H1 (cell line): ENCODE measurements around the gene HBA2. TPM values are rescaled to one million over a fixed set of nuclear protein-coding genes. Genes with fewer than 3 reads are reported as not detected.
A peak's percentile ranks its signal among the peaks of the same experiment; 100 is the strongest.

ENCODE experiments used
- CTCF ChIA-PET: fragments of 300-600 bp; sonication (Branson Sonifier 250); formaldehyde crosslinking; loops from one replicate; lab custom pipeline; 2021; ENCODE audit not compliant: partially characterized antibody; lab: Charles Lee
- POLR2A ChIA-PET: fragments of 300-600 bp; sonication (Branson Sonifier 250); formaldehyde crosslinking; loops from one replicate; lab custom pipeline; 2021; ENCODE audit warnings: inconsistent platforms; ENCODE audit not compliant: partially characterized antibody; lab: Charles Lee
- DNase-seq, 2 experiments: peaks; one replicate each; pipeline versions ENCODE4 v3.0.0 to v3.0.0-alpha.2; 2010 to 2022; ENCODE audit warnings: low spot score in 2 of 2, low read depth in 1 of 2, mixed read lengths in 1 of 2
- FAIRE-seq: peaks from 2 replicates; lab custom pipeline; 2011; peaks lifted over from hg19 to GRCh38; lab: Jason Lieb, UNC
- H2AFZ ChIP-seq: 2 replicates; pipeline ENCODE4 v1.8.1; 2012; ENCODE audit warnings: low read length, inconsistent platforms
- H2AK5ac ChIP-seq: 2 replicates; pipeline ENCODE4 v1.6.1; 2013; ENCODE audit warnings: low read depth, low read length
- H2BK120ac ChIP-seq: replicated peaks from 2 replicates; pipeline ENCODE3; 2013; ENCODE audit warnings: low read depth, low read length, inconsistent platforms
- H2BK12ac ChIP-seq: 2 replicates; pipeline ENCODE4 v1.6.1; 2013; ENCODE audit warnings: low read depth, low read length
- H2BK15ac ChIP-seq: 2 replicates; pipeline ENCODE4 v1.6.1; 2013; ENCODE audit warnings: low read length
- H2BK20ac ChIP-seq: 2 replicates; pipeline ENCODE4 v1.6.1; 2013; ENCODE audit warnings: low read length
- H2BK5ac ChIP-seq: 2 replicates; pipeline ENCODE4 v1.6.1; 2013; ENCODE audit warnings: low read depth, low read length
- H3K14ac ChIP-seq: 2 replicates; pipeline ENCODE4 v1.6.1; 2013; ENCODE audit warnings: inconsistent platforms; ENCODE audit not compliant: insufficient read length
- H3K18ac ChIP-seq: 2 replicates; pipeline ENCODE4 v1.6.1; 2013; ENCODE audit warnings: low read length; ENCODE audit errors: extremely low read depth
- H3K23ac ChIP-seq: 2 replicates; pipeline ENCODE4 v1.6.1; 2013; ENCODE audit warnings: inconsistent platforms; ENCODE audit not compliant: insufficient read length
- H3K23me2 ChIP-seq: 2 replicates; pipeline ENCODE4 v1.6.1; 2013; ENCODE audit warnings: low read depth, low read length
- H3K27ac ChIP-seq: 2 replicates; pipeline ENCODE4 v1.6.1; 2011; ENCODE audit warnings: low read depth, low read length, inconsistent platforms
- H3K27me3 ChIP-seq, 4 experiments: replicated peaks in 1 of 4; 1 replicate in 1 of 4; 2 replicates in 3 of 4; pipeline versions ENCODE4 v1.6.1 to v1.8.1; 2011 to 2013; ENCODE audit warnings: low read length in 3 of 4, mild to moderate bottlenecking in 3 of 4, inconsistent platforms in 2 of 4, mixed read lengths in 2 of 4, moderate library complexity in 1 of 4; ENCODE audit not compliant: control insufficient read depth in 3 of 4, insufficient read depth in 3 of 4; ENCODE audit errors: extremely low read depth in 1 of 4
- H3K36me3 ChIP-seq, 4 experiments: 2 replicates each; pipeline versions ENCODE4 v1.6.1 to v1.8.1; 2011 to 2013; ENCODE audit warnings: mild to moderate bottlenecking in 4 of 4, low read length in 3 of 4, moderate library complexity in 2 of 4, control low read depth in 1 of 4, inconsistent platforms in 1 of 4; ENCODE audit not compliant: insufficient read depth in 4 of 4, control insufficient read depth in 2 of 4
- H3K4ac ChIP-seq: replicated peaks from 2 replicates; pipeline ENCODE3; 2013; ENCODE audit warnings: low read length, low read depth, mixed read lengths, inconsistent platforms; ENCODE audit not compliant: insufficient read length
- H3K4me1 ChIP-seq, 4 experiments: replicated peaks in 1 of 4; 1 replicate in 1 of 4; 2 replicates in 3 of 4; pipeline versions ENCODE4 v1.6.1 to v1.8.1; 2011 to 2013; ENCODE audit warnings: low read length in 3 of 4, inconsistent platforms in 2 of 4, mixed read lengths in 1 of 4; ENCODE audit not compliant: insufficient read depth in 4 of 4, control insufficient read depth in 3 of 4
- H3K4me2 ChIP-seq, 2 experiments: 2 replicates each; pipeline versions ENCODE4 v1.6.1 to v1.8.1; 2011 to 2013; ENCODE audit warnings: low read depth in 2 of 2, low read length in 2 of 2, control low read depth in 1 of 2, inconsistent platforms in 1 of 2, mild to moderate bottlenecking in 1 of 2; ENCODE audit not compliant: insufficient read depth in 1 of 2
- H3K4me3 ChIP-seq, 4 experiments: fragments of 200-600, 300-600 bp in 1 of 4; sonication (generic), shearing (Covaris generic), sonication (Bioruptor Twin) in 1 of 4; 2 replicates each; pipeline versions ENCODE4 v1.5.1 to v1.8.1; 2011 to 2016; ENCODE audit warnings: low read length in 4 of 4, low read depth in 3 of 4, control low read depth in 2 of 4, inconsistent platforms in 2 of 4, mild to moderate bottlenecking in 2 of 4, mixed read lengths in 1 of 4, moderate library complexity in 1 of 4; ENCODE audit not compliant: insufficient read depth in 2 of 4; ENCODE audit errors: extremely low read depth in 1 of 4
- H3K56ac ChIP-seq: replicated peaks from 2 replicates; pipeline ENCODE3; 2013; ENCODE audit warnings: low read depth, mild to moderate bottlenecking, mixed read lengths, low read length, inconsistent platforms; ENCODE audit not compliant: insufficient read length
- H3K79me1 ChIP-seq: 2 replicates; pipeline ENCODE4 v1.6.1; 2013; ENCODE audit warnings: low read depth, low read length, control low read depth
- H3K79me2 ChIP-seq, 2 experiments: 2 replicates each; pipeline versions ENCODE4 v1.6.1 to v1.8.1; 2012 to 2013; ENCODE audit warnings: low read length in 2 of 2, mild to moderate bottlenecking in 2 of 2, inconsistent platforms in 1 of 2; ENCODE audit not compliant: insufficient read depth in 2 of 2, control insufficient read depth in 1 of 2
- H3K9ac ChIP-seq, 4 experiments: replicated peaks in 1 of 4; 1 replicate in 1 of 4; 2 replicates in 3 of 4; pipeline versions ENCODE4 v1.6.1 to v1.8.1; 2011 to 2013; ENCODE audit warnings: low read depth in 3 of 4, low read length in 3 of 4, control low read depth in 2 of 4, mild to moderate bottlenecking in 2 of 4, moderate library complexity in 2 of 4, inconsistent platforms in 1 of 4; ENCODE audit errors: extremely low read depth in 1 of 4
- H3K9me3 ChIP-seq, 2 experiments: 2 replicates each; pipeline versions ENCODE4 v1.6.1 to v1.8.1; 2012 to 2013; ENCODE audit warnings: mild to moderate bottlenecking in 2 of 2, moderate library complexity in 2 of 2, control low read depth in 1 of 2, inconsistent platforms in 1 of 2, low read depth in 1 of 2, low read length in 1 of 2, mixed read lengths in 1 of 2; ENCODE audit not compliant: insufficient read depth in 2 of 2
- H4K20me1 ChIP-seq, 2 experiments: replicated peaks in 1 of 2; 2 replicates each; pipeline versions ENCODE3 to v1.8.1; 2011 to 2013; ENCODE audit warnings: inconsistent platforms in 2 of 2, low read length in 2 of 2, mild to moderate bottlenecking in 1 of 2; ENCODE audit not compliant: insufficient read depth in 2 of 2, control insufficient read depth in 1 of 2
- H4K5ac ChIP-seq: 2 replicates; pipeline ENCODE4 v1.6.1; 2013; ENCODE audit warnings: low read length, low read depth, mixed read lengths, inconsistent platforms; ENCODE audit not compliant: insufficient read length
- H4K8ac ChIP-seq: 2 replicates; pipeline ENCODE4 v1.8.0; 2013; ENCODE audit warnings: mild to moderate bottlenecking, moderate library complexity, low read length, inconsistent platforms; ENCODE audit not compliant: insufficient read depth; ENCODE audit errors: extremely low read depth
- H4K91ac ChIP-seq: replicated peaks from 2 replicates; pipeline ENCODE3; 2013; ENCODE audit warnings: low read length, mixed read lengths, inconsistent platforms; ENCODE audit not compliant: insufficient read length
- BCL11A ChIP-seq, 2 experiments: IDR thresholded peaks; one replicate each; pipeline ENCODE4 v1.6.1; 2011; ENCODE audit warnings: low read depth in 2 of 2, low read length in 2 of 2, mild to moderate bottlenecking in 2 of 2
- CHD1 ChIP-seq: IDR thresholded peaks from 2 replicates; pipeline ENCODE4 v1.6.1; 2012; ENCODE audit warnings: low read depth, low read length, improper control_type of control experiment
- E2F6 ChIP-seq: IDR thresholded peaks from 2 replicates; pipeline ENCODE4 v1.6.1; 2012; ENCODE audit warnings: inconsistent platforms
- GABPA ChIP-seq: IDR thresholded peaks from 2 replicates; pipeline ENCODE4 v1.6.1; 2011; ENCODE audit warnings: mild to moderate bottlenecking, low read length, moderate library complexity, borderline replicate concordance; ENCODE audit not compliant: insufficient read depth
- MAFK ChIP-seq: IDR thresholded peaks from 2 replicates; pipeline ENCODE4 v1.6.1; 2012; ENCODE audit warnings: low read depth, mild to moderate bottlenecking, improper control_type of control experiment, low read length
- POLR2A ChIP-seq, 2 experiments: IDR thresholded peaks; 1 replicate in 1 of 2; 2 replicates in 1 of 2; pipeline ENCODE4 v1.6.1; 2011; ENCODE audit warnings: low read depth in 2 of 2, low read length in 2 of 2, mild to moderate bottlenecking in 2 of 2; ENCODE audit errors: control extremely low read depth in 1 of 2
- POU5F1 ChIP-seq: IDR thresholded peaks from 2 replicates; pipeline ENCODE4 v1.6.1; 2011; ENCODE audit warnings: low read depth, mild to moderate bottlenecking, low read length, moderate library complexity
- TAF1 ChIP-seq: IDR thresholded peaks from 2 replicates; pipeline ENCODE4 v1.6.1; 2011; ENCODE audit warnings: mild to moderate bottlenecking, low read depth, low read length
- TBP ChIP-seq: IDR thresholded peaks from 2 replicates; pipeline ENCODE4 v1.6.1; 2011; ENCODE audit warnings: low read depth, low read length, improper control_type of control experiment
- USF2 ChIP-seq: IDR thresholded peaks from 2 replicates; pipeline ENCODE4 v1.6.1; 2011; ENCODE audit warnings: low read length, improper control_type of control experiment
- WGBS, 2 experiments: shearing (Covaris generic) in 1 of 2; methylation state at CpG; one replicate each; pipeline versions ENCODE4 v1.1.6 to v1.1.7; 2013 to 2015; ENCODE audit warnings: low lambda C conversion rate in 2 of 2, mixed read lengths in 2 of 2, inconsistent platforms in 1 of 2, low coverage in 1 of 2, missing lambda C conversion rate in 1 of 2; ENCODE audit not compliant: insufficient replicate concordance in 2 of 2, insufficient coverage in 1 of 2, insufficient read length in 1 of 2; ENCODE audit errors: extremely low coverage in 1 of 2, missing lambda C conversion rate in 1 of 2; 5-methylcytosine and 5-hydroxymethylcytosine counted together
- polyA plus RNA-seq, 7 experiments: library from polyadenylated mRNA; depleted of rRNA in 3 of 7; stranded (reverse) in 5 of 7; unstranded in 2 of 7; fragments of >200 nt in 5 of 7; fragments of 200-250 nt in 2 of 7; gene quantifications; 1 replicate in 5 of 7; 2 replicates in 1 of 7; 4 replicates in 1 of 7; pipeline versions ENCODE4 v1.2.1 to v1.2.3, GENCODE V29; 2011 to 2013; ENCODE audit warnings: missing spikeins in 2 of 7, mixed read lengths in 2 of 7
- total RNA-seq: library from RNA; stranded (reverse); fragmentation: NEBNext Ultra II Directional; extraction: Animal tissue kit (Norgen Biotek cat#: 25700); gene quantifications from 2 replicates; pipeline ENCODE4 v1.2.1, GENCODE V29; 2021

HBA2 gene
- total and polyA plus RNA-seq, 2 of the 8 experiments (the other 6 are each of a cell fraction or from before 2014, with no cell fraction given), result 6.1 TPM; not detected in 1

- TF ChIP-seq POLR2A (IDR thresholded peaks at IDR 0.05; ENCODE audit: control extremely low read depth in 1 of 2, low read depth in 2 of 2, low read length in 2 of 2), result no peak
- no peak for TF ChIP-seq BCL11A (IDR thresholded peaks at IDR 0.05; ENCODE audit: low read depth in 2 of 2, low read length in 2 of 2)
- no peak for TF ChIP-seq TAF1
- TF ChIP-seq TBP, result no peak
- TF ChIP-seq E2F6, result no peak
- no peak for TF ChIP-seq USF2
- TF ChIP-seq GABPA, result no peak
- TF ChIP-seq CHD1, result no peak
- TF ChIP-seq MAFK, result no peak
- no peak for TF ChIP-seq POU5F1
- TF ChIP-seq, all 59 proteins: peak for 0
- CTCF ChIA-PET, result interaction anchor here (1.0 to 2.4 kb wide), 3 partner anchors 22 to 35 kb away, joined by 3 to 8 read pairs (median 3); no protein-coding TSS in a partner anchor
Observed at GRCh38 chr16:142405-142967, 30.2 kb upstream of the HBA2 start.

More at GRCh38 chr16:142405-142967, 30.2 kb upstream of the HBA2 start:
- Histone ChIP-seq H2AFZ (no peak overlapping the region), H3K27ac (no peak overlapping the region), H3K23ac (no peak overlapping the region), H2BK12ac (no peak overlapping the region), H3K36me3 (no peaks in the 10 kb centered on the region), H3K9ac (no peak overlapping the region), H3K79me2 (no peaks in the 10 kb centered on the region; a peak in 1 of 4 replicates), H3K4me3 (no peak overlapping the region), H3K27me3 (no peaks in the 10 kb centered on the region), H4K20me1 (no peaks in the 10 kb centered on the region), H2BK120ac (no peak overlapping the region), H3K4ac (no peak overlapping the region), H2BK5ac (no peak overlapping the region), H3K4me1 (no peaks in the 10 kb centered on the region; a peak in 1 of 7 replicates), H3K14ac (no peak overlapping the region), H4K8ac (peak overlapping the region; percentile 45; the same call in 1 of the 2 replicates), H2BK15ac (0 out of 2 replicates have a peak overlapping the region, but pooled peaks have one; percentile 46), H2BK20ac (peak overlapping the region; percentile 21; the same call in 1 of the 2 replicates), H4K91ac (no peak overlapping the region), H3K56ac (no peak overlapping the region), H3K9me3 (no peaks in the 10 kb centered on the region), H3K4me2 (no peak overlapping the region), H2AK5ac (no peak overlapping the region), H3K18ac (no peak overlapping the region), H3K23me2 (no peaks in the 10 kb centered on the region), H4K5ac (no peak overlapping the region), H3K79me1 (no peaks in the 10 kb centered on the region)
- POLR2A ChIA-PET, result interaction anchor here (1.8 kb wide), 1 partner anchor 10 kb away, joined by 4 read pairs; no protein-coding TSS in a partner anchor
- no peak for FAIRE-seq
- DNase-seq, result no peak
- WGBS, 2 experiments, result 94% methylated on average over 12 of the region's 12 CpGs; no CpG with 5 or more reads in 1 of the 2 experiments
